ENCODE data around the gene CNP.

The CNP gene

DNA sequence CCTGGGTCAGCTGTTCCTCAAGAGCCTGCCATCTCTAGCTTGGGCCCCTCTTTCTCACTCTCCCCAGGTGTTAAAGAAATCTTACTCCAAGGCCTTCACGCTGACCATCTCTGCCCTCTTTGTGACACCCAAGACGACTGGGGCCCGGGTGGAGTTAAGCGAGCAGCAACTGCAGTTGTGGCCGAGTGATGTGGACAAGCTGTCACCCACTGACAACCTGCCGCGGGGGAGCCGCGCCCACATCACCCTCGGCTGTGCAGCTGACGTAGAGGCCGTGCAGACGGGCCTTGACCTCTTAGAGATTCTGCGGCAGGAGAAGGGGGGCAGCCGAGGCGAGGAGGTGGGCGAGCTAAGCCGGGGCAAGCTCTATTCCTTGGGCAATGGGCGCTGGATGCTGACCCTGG lies 6.8 kb downstream of the CNP start:
- DNase-seq (ENCODE audit: low read depth): no peak

DNA sequence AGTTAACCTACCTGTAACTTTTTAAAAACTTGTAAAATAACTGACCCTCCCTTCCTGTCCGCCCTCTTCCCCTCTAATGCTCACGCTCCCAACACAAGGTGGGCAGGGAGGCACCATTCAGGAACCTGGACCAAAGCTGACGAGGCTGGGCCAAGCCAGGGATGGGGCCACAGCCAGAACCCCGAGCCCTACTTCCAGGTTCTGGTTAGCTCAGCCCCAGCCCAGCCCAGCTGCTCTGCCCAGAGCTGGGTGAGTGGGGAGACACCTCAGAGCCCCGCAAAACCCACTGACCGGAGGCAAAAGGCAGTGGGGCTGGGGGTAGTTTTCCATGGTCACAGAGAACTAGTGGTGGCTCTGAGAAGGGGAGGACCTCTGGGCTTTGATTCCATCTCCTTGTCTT lies 7.4 kb downstream of the CNP start:
- DNase-seq (ENCODE audit: low read depth): no peak

DNA sequence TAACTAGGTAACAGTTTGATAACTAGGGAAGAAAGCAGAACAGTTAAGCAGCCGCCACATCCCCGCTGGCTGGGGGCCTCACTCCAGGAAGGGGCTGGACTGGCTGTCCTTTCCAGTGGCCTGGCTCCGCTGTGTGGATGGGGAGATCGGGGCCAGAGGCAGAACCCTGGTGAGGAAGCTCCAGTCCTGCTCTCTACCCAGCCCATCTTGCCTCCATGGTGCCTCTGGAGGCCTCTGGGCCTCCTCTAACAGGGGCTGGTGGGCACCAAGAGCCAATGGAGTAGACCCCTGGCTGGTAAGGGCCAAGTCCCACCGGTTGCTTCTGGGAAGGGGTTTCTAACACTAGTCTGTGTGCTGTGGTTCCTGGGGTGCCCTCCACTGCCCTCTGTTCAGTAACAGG lies 8.1 kb downstream of the CNP start:
- no peak for DNase-seq (ENCODE audit: low read depth)

DNA sequence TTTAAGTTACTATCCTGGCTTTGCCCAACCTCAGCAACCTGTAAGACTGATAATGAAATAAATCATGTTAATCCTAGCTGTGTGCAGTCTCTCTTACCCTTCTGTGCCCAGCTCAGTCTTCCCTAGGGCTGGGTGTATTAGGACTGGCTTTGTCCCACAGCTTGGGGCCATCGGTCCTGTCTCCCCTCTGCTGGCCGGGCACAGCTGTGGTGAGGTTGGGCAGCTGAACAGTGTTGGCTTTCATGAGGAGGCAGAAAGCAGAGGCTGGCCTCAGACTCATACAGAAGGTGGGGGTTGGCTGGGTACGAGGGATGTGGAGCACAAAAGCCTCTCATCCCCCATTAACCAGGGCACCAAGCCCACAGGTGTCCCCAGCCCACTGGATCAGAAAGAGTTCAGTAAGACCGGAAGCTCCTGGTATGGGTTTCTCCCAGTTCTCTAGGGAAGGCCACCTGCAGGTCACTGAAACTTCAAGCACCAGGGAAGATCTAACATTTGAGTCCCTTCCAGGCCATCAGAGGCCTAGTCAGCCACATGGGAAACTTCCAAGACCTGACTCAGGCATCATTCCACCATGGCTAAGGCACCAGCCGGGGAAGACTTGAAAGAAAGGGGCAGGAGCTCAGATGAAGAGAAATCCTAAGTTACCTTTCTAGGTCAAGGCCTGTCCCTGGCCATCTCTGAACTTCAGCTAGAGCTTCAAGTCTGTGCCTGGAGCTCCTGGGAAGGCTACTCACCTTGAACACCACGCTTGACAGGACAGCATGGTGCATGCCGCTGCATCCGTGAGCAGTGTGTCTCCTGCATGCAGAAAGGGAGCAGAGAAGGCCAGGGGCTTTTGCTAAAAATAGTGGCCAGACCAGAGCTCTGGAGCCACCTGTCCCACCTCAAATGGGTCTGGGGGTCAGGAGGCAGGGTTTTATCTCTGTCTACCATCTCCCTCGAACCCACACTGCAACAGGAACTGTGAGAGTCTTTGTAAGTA lies 8.8 kb downstream of the CNP start:
- peak; percentile 44 for DNase-seq (ENCODE audit: low read depth)

DNA sequence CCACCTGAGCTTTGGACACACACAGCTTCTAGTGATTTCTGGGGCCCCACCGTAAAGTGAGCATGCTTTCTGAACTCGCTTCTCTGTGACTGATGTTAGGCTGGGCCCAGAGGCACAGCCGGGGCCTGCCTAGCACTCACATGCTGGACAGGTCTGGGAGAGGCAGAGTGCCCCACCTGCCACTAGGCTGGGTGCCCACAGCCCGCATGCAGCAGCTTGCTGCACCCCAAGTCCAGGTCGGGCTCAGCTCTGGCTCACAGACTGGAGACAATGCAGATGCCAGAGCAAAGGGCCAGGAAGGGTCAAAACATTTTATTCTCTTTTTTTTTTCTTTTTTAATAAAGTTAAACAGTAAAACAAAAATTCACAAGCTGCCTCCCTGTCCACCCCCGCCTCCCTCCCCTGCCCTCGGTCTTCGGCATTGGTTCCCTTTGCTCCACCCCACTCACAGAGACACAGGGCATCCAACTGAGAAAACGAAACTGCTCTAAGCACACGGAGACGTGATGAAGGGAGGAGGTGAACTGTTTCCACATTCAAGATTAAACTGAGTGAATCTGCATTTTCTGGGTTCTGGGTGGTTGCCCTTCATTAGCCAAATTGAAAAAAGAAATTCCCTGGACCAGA lies 9.7 kb downstream of the CNP start:
- peak; percentile 61 for DNase-seq (ENCODE audit: low read depth)

DNA sequence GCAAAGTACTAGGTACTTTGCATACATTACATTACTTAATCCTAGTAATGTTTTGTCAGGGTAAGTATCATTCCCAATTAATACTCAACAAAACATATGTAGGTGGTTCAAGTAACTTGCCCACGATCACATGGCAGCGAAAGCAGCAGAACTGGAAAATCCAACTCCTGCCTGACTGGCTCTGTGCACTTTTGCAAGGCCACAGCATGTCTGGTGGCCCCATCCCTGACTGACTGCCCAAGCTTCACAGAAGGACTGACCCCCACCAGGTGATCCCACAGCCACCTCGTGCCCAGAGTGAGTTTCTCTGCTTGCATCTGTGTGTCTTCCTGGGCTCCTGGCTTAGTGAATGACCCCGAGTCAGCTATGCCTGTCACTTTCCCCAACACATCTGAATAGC lies 11.4 kb downstream of the CNP start:
- DNase-seq (ENCODE audit: low read depth): no peak

DNA sequence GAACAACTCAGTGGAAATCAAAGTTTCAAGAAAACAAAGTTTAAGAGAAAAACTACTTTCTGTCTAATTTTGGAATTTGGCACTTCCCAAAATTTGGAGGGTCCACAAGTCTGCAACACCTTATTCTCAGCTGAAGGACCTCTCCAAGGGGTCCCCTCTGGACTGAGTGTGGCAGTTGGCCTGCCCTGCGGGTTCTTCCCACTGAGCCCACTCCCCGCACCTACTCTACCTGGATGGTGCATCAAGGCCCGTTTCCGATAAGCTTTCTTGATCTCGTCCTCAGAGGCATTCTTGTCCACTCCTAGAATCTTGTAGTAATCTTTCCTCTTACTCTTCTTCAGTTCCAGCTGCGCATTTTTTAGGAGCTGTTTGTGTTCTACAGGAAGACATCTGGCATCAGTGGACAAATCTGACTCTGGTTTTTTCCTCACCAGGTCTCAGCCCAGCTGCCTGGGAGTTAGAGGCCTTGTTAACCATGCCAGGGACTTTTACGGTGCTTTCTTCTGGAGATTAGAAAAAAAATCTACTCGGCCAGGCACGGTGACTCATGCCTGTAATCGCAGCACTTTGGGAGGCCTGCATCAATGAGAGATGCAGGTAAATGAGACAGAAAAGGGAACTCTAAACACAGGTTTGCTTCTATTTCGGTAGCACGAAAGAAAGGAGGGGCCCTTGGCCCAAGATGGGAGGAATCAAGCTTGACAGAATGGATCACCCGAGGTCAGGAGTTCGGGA lies 15.6 kb downstream of the CNP start:
- no peak for DNase-seq (ENCODE audit: low read depth)

DNA sequence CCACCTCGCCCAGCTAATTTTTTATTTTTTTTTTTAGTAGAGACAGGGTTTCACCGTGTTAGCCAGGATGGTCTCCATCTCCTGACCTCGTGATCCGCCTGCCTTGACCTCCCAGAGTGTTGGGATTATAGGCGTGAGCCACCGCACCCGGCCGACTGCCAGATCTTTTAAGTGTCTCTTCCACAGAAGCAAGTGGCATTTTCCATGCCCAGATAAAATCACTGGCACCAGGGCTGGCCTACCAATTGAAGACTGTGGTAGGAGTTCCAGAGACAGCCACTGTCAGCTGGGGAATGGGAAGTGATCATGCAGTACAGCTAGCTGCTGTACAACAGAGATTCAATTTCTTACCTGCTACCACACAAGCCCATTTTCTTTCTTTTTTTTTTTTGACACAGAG lies 17.9 kb downstream of the CNP start:
- no peak for DNase-seq (ENCODE audit: low read depth)

DNA sequence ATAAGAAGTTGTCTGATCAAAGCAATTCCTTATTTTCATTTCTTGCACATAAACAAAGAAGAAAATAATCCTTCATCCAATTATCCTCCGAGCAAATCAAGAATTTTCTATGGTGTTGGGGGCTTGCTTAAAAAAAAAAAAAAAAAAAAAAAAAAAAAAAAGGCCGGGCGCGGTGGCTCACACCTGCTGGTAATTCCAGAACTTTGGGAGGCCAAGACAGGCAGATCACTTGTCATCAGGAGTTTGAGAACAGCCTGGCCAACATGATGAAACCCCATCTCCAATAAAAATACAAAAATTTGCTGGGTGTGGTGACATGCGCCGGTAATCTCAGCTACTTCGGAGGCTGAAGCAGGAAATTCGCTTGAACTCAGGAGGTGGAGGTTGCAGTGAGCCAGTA lies 19.3 kb downstream of the CNP start:
- no peak for DNase-seq (ENCODE audit: low read depth)

DNA sequence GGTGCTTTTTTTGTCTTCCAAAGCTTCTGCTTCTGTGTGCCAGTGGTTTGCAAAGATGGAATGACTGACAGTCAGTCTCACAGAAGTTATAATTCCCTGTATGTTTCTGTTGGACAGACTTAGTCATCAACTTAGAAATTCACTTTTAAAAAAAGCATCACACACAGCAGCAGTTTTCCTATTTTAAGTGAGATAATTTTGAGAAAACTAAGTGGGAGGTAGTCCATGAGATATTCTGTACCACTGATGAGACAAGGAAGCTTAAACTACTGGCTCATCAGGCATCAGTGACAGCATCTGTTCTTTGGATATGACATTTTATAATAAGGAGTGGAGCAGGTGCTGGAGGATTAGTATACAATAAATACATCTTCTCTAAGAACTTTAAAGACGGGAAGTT lies 20.0 kb downstream of the CNP start:
- no peak for DNase-seq (ENCODE audit: low read depth)

DNA sequence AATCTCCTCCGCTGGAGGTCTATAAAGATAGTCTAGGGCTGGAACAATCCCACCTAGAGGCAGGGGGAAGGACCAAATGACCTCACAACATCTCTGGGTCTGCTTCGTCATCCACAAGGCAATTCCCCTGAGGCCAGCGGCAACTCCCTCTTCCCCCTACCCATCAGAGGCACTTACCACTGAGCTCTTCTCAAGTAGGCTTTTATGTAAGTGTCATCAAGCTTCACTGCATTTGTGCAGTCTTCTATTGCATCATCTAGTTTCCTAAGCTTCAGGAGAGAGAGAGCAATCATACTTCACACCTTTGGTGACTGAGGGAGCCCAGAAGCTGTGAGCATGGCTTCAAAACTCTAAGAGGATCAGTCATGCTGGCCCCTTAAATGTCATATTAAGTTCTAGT lies 21.0 kb downstream of the CNP start:
- DNase-seq (ENCODE audit: low read depth): no peak

DNA sequence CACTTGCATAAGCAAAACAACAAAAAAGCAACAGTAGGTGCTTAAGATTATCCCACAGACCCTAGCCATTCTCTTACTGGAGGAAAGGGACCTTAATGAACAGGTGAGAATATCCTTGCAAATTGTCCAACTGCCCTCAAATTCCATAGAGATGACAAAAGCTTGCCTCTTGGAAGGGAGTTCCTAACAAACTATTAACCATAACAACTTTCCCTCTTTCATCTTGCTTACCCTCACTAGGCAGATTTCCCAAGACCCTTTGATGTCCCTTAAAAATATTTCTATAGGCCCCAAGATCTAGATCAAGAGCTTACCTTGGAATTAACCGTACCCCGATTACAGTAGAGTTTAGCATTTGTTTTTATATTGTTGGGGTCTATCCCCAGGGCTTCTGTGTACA lies 21.8 kb downstream of the CNP start:
- no peak for DNase-seq (ENCODE audit: low read depth)

DNA sequence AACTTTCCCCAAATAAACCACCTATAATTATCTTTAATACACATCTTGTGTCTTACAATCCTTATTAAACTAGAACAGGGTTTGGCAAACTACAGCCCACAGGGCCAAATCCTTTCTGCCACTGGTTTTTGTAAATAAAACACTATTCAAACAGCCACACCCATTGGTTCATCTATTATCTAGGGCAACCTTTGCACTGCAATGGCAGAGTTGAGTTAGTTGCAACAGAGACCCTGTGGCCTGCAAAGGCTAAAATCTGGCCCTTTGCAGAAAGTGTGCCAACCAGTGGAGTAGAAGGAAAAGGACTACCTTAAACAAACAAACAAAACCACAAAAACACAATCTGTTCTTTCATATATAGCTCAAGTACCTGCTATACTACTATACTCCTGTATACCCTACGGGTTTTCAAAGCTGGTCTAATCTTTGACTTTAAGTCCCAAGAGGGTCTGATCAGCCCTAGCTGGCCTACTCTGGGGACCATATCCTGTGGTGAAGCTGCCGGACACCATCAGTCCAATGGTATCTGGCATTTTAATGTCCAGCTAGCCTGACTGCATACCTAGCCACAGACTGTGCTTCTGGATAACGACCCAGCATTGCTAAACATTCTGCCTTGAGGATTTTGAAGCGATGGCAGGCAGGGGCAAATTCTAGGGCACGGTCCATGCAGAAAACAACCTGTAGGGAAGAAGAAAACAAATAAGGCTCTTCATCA lies 23.3 kb downstream of the CNP start:
- no peak for DNase-seq (ENCODE audit: low read depth)

DNA sequence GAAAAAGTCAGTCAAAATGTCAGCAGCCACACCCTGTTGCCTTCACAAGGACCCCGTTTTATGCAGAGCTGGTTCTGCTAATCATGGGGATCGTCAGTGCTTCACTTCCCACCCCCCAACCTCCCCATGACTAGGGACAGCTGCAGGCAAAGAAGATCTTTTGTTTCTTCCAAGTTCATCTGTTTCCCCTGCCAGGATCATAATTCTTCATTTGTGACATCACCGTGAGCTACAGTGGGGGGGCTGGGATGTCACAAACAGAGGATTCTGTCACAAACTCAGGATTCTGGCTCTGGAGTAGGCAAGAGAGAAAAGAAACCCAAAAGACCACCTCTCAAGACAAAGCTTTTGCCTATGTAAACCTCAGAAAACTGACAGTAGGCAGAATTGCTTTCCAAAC lies 26.0 kb downstream of the CNP start:
- DNase-seq (ENCODE audit: low read depth): peak; percentile 71

DNA sequence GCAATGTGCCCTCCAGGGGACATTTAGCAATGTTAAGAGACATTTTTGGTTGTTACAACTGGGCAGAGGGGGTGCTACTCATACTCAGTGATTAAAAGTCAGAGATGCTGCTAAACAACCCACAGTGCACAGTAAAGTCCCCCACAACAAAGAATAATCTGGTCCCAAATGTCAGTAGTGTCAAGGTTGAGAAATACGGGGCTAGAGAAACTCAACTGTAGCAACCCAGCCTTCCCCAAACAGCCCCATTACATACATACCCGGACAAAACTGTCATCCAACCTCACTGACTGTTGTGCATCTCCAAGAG lies 30.2 kb downstream of the CNP start:
- DNase-seq (ENCODE audit: low read depth): no peak

DNA sequence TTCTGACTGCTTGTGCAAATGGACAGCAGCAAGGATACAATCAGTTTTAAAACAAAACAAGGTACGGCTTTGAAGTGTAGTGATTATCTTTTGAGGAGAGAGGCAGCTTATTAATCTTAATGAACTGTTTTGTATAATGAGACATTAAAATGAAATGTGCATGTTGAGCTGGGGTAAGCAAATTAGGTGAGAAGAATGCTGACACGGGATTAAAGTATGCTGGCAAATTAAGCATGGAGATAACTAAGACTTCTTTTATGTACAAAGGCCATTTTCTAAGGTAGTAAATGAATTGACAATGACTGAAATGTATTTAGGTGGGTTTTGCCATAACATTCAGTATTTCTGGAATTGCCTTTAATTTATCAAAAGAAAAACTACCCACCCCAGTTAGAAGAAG lies 31.9 kb downstream of the CNP start:
- DNase-seq (ENCODE audit: low read depth): no peak

DNA sequence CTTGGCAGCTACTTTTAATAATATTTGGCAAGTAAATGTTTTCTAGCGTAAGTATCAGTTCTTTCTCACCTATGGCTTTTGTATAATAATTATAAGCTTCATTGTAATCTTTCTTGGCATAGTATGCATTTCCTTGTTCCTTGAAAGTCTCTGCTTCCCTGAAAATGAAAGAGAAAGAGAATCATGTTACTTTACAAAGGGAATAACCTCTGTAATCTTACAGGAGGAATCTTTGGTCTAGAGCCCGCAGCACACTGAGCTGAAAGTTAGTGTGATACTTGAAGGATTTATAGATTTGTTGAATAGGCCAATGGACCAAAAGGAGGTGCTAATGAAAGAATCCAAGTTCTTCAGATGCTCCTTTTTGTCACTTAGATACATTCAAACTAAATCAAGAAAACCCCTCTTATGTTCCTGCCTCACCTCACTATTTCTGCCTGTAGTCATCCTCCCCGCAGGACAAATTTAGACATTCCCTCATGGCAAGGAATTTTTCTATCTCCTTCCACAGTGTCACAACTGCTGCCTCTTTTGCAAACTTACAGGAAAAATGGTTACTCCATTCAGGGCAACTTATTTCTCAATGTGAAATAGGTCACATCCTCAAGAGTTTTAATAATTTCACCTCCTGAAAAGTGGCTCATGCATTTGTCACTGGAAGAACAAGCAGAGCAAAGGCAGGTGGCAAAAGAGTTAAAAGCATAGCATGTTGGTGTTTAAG lies 34.0 kb downstream of the CNP start:
- DNase-seq (ENCODE audit: low read depth): peak; percentile 46

DNA sequence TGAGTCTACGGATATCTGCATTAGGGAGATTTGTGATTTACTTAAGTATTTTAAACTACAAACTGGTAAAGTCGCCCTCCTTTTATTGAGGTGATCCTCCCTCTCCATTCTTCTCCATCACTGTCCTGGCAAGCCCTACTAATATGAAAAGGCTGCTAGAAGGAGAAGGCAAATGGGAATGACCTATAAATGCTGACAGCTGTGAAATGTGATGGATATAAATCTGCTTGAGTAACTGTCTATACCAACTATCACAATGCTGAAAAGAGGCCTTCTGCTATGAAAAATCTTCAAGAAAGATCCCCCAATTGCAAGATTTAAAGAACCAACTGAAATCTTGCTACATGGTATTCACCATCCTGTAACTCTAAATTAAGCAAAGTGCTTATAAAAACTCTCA lies 35.1 kb downstream of the CNP start:
- DNase-seq (ENCODE audit: low read depth): no peak

DNA sequence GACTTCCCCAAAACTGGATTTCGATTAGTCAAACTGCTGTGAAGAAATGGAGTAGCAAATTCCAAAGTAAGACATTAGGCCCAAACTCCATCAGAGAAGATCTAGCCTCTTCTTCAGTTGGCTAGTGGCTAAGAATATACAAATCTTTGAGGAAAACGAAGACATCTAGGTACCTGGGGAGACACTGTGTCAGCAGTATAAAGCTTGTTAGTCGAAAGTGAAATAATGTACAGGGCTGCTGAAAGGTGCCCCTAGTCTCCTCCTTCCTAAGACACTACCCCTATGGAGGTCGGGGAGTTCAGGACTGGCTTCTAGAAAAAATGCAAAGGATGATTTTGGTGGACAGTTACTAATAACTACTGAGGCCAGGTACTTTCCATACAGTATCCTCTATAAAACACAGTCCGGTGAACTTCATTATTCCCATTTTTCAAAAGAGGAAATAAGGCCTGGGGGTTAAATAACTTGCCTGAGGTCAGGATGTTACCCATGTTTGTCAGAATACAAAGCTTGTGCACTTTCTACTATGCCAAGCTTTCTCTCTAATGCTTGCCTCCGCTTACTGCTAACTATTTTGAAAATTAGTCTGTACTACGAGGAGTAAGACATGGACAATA lies 35.7 kb downstream of the CNP start:
- no peak for DNase-seq (ENCODE audit: low read depth)

DNA sequence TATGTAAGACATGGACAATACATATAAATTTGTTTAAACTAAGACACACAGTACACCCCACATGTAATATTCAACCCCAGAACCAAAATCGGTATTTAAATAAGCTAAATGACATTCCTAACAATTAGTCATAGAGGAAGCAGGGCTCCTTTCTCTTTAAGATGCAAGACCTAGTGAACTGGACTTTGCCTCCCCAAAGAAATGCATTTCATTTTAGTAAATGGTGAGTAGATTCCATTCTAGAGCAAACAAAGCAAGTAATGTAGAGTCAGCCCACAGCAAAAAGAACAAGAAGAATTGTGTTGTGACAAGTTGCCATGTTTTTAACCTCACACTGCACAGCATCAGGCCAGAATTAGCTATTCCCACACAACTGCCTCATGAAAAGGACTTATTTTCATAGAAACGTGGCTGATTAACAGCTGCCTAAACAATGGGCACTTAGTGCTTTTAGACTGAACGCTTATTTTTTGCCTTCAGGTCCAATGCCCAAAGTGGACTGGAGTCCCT lies 36.3 kb downstream of the CNP start:
- no peak for DNase-seq (ENCODE audit: low read depth)

DNA sequence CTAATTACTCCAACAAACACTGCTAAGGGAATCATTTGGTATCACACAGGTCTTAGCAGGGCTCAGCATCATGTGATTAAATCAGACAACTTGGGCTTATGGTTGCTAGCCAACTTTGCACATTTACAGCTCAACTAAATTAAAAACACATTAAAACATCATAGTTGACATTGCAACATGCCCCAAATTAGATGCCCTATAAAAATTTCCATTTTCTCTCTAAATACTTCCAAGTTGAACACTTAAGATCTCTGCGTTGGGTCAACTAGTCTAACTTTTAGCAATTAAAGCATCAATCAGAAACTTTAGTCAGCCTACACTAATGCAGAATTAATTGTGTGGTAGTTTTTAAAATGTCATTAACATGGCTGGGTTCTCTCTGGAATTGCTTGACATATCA lies 38.6 kb downstream of the CNP start:
- DNase-seq (ENCODE audit: low read depth): peak; percentile 79
